GM23338 (cell line): ENCODE measurements around the gene FXN. TPM values are rescaled to one million over a fixed set of nuclear protein-coding genes. Genes with fewer than 3 reads are reported as not detected.

Experiments
- ATAC-seq: fragments of 200-7000 bp; cut with Tn5 transposase; 3 replicates; pipeline ENCODE4 v1.9.1; 2020
- DNase-seq: peaks from one replicate; pipeline ENCODE4 v3.0.0-alpha.2; 2015; ENCODE audit warnings: low spot score
- H2AFZ ChIP-seq: fragments of 200-600 bp; sonication (generic); 2 replicates; pipeline ENCODE4 v1.8.0; 2016; ENCODE audit warnings: antibody characterized with exemption, mild to moderate bottlenecking, moderate library complexity
- H3F3A ChIP-seq: fragments of 200-600 bp; sonication (generic); replicated peaks from 2 replicates; pipeline ENCODE4 v1.8.0; 2017; ENCODE audit warnings: antibody characterized with exemption, mixed run types, low read depth
- H3K27ac ChIP-seq: fragments of 200-600 bp; sonication (generic); 2 replicates; pipeline ENCODE4 v1.6.1; 2016; ENCODE audit warnings: low read depth
- H3K27me3 ChIP-seq: fragments of 200-600 bp; sonication (generic); 2 replicates; pipeline ENCODE4 v1.8.0; 2016; ENCODE audit warnings: mild to moderate bottlenecking, mixed run types, moderate library complexity; ENCODE audit not compliant: insufficient read depth
- H3K36me3 ChIP-seq: fragments of 200-600 bp; sonication (generic); 2 replicates; pipeline ENCODE4 v1.8.0; 2016; ENCODE audit warnings: mild to moderate bottlenecking; ENCODE audit not compliant: insufficient read depth
- H3K4me1 ChIP-seq: fragments of 200-600 bp; sonication (generic); 2 replicates; pipeline ENCODE4 v1.8.0; 2016; ENCODE audit warnings: mild to moderate bottlenecking, moderate library complexity; ENCODE audit not compliant: insufficient read depth
- H3K4me2 ChIP-seq: fragments of 200-600 bp; sonication (generic); 2 replicates; pipeline ENCODE4 v1.7.1; 2017; ENCODE audit warnings: mixed run types
- H3K4me3 ChIP-seq: fragments of 200-600 bp; sonication (generic); 2 replicates; pipeline ENCODE4 v1.6.1; 2016; ENCODE audit warnings: mixed run types
- H3K79me2 ChIP-seq: fragments of 200-600 bp; sonication (generic); replicated peaks from 2 replicates; pipeline ENCODE4 v1.8.0; 2017; ENCODE audit warnings: mild to moderate bottlenecking; ENCODE audit not compliant: insufficient read depth
- H3K9me2 ChIP-seq: fragments of 200-600 bp; sonication (generic); 2 replicates; pipeline ENCODE4 v1.8.0; 2017; ENCODE audit not compliant: insufficient read depth
- H4K20me1 ChIP-seq: fragments of 200-600 bp; sonication (generic); replicated peaks from 2 replicates; pipeline ENCODE4 v1.8.0; 2017; ENCODE audit warnings: mild to moderate bottlenecking; ENCODE audit not compliant: insufficient read depth
- H3K27ac Mint-ChIP-seq: 2 replicates; pipeline ENCODE4 v1.8.0; 2020; ENCODE audit warnings: inconsistent platforms, mild to moderate bottlenecking, moderate library complexity, mixed read lengths
- H3K27me3 Mint-ChIP-seq: 3 replicates; pipeline ENCODE4 v1.8.0; 2022; ENCODE audit warnings: low read depth, mild to moderate bottlenecking, moderate library complexity, mixed read lengths, inconsistent platforms; ENCODE audit not compliant: insufficient read depth, poor library complexity
- H3K36me3 Mint-ChIP-seq: 3 replicates; pipeline ENCODE4 v1.8.0; 2021; ENCODE audit warnings: low read depth, mild to moderate bottlenecking, inconsistent platforms, moderate library complexity, mixed read lengths
- H3K4me1 Mint-ChIP-seq: 3 replicates; pipeline ENCODE4 v1.8.0; 2020; ENCODE audit warnings: mild to moderate bottlenecking, inconsistent platforms, mixed read lengths
- H3K4me3 Mint-ChIP-seq: 3 replicates; pipeline ENCODE4 v1.8.0; 2021; ENCODE audit warnings: moderate library complexity, mild to moderate bottlenecking, inconsistent platforms, mixed read lengths
- H3K9me3 Mint-ChIP-seq: 3 replicates; pipeline ENCODE4 v1.8.0; 2020; ENCODE audit warnings: moderate library complexity, mild to moderate bottlenecking, inconsistent platforms, mixed read lengths
- CREB1 ChIP-seq: fragments of 250-450 bp; sonication (Bioruptor Pico); IDR thresholded peaks from 2 replicates; pipeline ENCODE4 v1.5.0; 2020; ENCODE audit warnings: low read depth, mild to moderate bottlenecking, moderate library complexity
- EZH2 ChIP-seq: fragments of 200-600 bp; sonication (generic); IDR thresholded peaks from one replicate; pipeline ENCODE4 v1.8.0; 2017; ENCODE audit warnings: antibody characterized with exemption, mild to moderate bottlenecking, low read depth; ENCODE audit not compliant: unreplicated experiment
- EZH2phosphoT487 ChIP-seq: fragments of 200-600 bp; sonication (generic); IDR thresholded peaks from one replicate; pipeline ENCODE4 v1.8.1; 2018; ENCODE audit warnings: antibody characterized with exemption; ENCODE audit not compliant: unreplicated experiment
- JUNB ChIP-seq: IDR thresholded peaks from one replicate; pipeline ENCODE4 v1.6.1; 2016; ENCODE audit warnings: antibody characterized with exemption; ENCODE audit not compliant: unreplicated experiment
- NANOG ChIP-seq: IDR thresholded peaks from 2 replicates; pipeline ENCODE4 v1.6.1; 2016; ENCODE audit warnings: antibody characterized with exemption, borderline replicate concordance
- POLR2AphosphoS5 ChIP-seq: IDR thresholded peaks from 2 replicates; pipeline ENCODE4 v1.6.1; 2016; ENCODE audit warnings: antibody characterized with exemption, low read depth
- STAT1 ChIP-seq: IDR thresholded peaks from one replicate; pipeline ENCODE4 v1.6.1; 2016; ENCODE audit warnings: antibody characterized with exemption; ENCODE audit not compliant: unreplicated experiment
- ZNF114 ChIP-seq: fragments of 250-450 bp; sonication (Bioruptor Pico); IDR thresholded peaks from 2 replicates; pipeline ENCODE4 v1.5.0; 2020; ENCODE audit warnings: mild to moderate bottlenecking, moderate library complexity
- ZNF331 ChIP-seq: fragments of 250-450 bp; sonication (Bioruptor Pico); IDR thresholded peaks from 2 replicates; pipeline ENCODE4 v1.5.0; 2020; ENCODE audit warnings: low read depth, mild to moderate bottlenecking, moderate library complexity
- polyA plus RNA-seq: library from polyadenylated mRNA; unstranded; fragments of >200 nt; fragmentation: Nextera tagmentation; extraction: Ambion mirVana; gene quantifications from 2 replicates; pipeline ENCODE4 v1.2.1, GENCODE V29; 2016
- total RNA-seq: library from RNA; depleted of rRNA; stranded (reverse); fragments of >200 nt; shearing (Covaris generic); gene quantifications from 2 replicates; pipeline ENCODE4 v1.2.3, GENCODE V29; 2014
- TF ChIP-seq, protein P1 (sequence below): fragments of 250-450 bp; sonication (Bioruptor Pico); IDR thresholded peaks from 2 replicates; pipeline ENCODE4 v1.5.0; 2020; ENCODE audit warnings: mild to moderate bottlenecking, moderate library complexity
- TF ChIP-seq, protein P2 (sequence below): IDR thresholded peaks from 2 replicates; pipeline ENCODE4 v1.6.1; 2016; ENCODE audit warnings: antibody characterized with exemption
- TF ChIP-seq, protein P3 (sequence below): IDR thresholded peaks from one replicate; pipeline ENCODE4 v1.6.1; 2018; ENCODE audit warnings: antibody characterized with exemption; ENCODE audit not compliant: unreplicated experiment
- TF ChIP-seq, protein P4 (sequence below), 2 experiments: fragments of 200-600 bp in 1 of 2; sonication (generic) in 1 of 2; conservative IDR thresholded peaks; 2 replicates each; pipeline versions ENCODE4 v1.5.1 to v1.6.1; 2016 to 2017; ENCODE audit warnings: antibody characterized with exemption in 2 of 2, low read depth in 2 of 2, mild to moderate bottlenecking in 2 of 2, moderate library complexity in 1 of 2

Gene FXN
- total and polyA plus RNA-seq, 2 experiments from 2014 or later = 26.1 to 66.4 TPM

DNA sequence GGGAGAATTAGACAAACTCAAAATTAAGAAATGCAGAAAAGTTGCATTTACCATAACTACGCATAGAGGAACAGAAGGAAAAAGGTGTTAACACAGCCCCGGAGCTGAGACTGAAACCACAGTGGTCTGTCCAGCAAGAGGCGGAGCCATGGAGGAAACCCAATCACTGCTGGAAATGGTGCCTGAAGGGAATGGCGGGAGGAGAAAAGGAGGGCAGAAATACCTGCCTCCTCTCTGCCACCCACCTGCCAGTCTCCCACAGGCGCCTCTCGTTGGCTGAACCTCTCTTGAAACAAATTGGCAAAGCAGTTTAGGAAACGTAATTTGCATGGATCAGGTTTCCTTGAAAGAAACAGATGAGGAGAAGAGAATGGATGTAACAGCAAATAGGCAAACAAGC, 11.9 kb upstream of the FXN start:
- H3K4me1 ChIP-seq = peaks cover 10% of the 10 kb centered on the region
- TF ChIP-seq ZNF331 (CRISPR knock-in tag) (no peak), EZH2 (no peak), ZNF114 (no peak), CREB1 (CRISPR knock-in tag) (no peak), NANOG (no peak), STAT1 (no peak), JUNB (no peak), POLR2AphosphoS5 (no peak), EZH2phosphoT487 (no peak)
- TF ChIP-seq, protein P1, sequence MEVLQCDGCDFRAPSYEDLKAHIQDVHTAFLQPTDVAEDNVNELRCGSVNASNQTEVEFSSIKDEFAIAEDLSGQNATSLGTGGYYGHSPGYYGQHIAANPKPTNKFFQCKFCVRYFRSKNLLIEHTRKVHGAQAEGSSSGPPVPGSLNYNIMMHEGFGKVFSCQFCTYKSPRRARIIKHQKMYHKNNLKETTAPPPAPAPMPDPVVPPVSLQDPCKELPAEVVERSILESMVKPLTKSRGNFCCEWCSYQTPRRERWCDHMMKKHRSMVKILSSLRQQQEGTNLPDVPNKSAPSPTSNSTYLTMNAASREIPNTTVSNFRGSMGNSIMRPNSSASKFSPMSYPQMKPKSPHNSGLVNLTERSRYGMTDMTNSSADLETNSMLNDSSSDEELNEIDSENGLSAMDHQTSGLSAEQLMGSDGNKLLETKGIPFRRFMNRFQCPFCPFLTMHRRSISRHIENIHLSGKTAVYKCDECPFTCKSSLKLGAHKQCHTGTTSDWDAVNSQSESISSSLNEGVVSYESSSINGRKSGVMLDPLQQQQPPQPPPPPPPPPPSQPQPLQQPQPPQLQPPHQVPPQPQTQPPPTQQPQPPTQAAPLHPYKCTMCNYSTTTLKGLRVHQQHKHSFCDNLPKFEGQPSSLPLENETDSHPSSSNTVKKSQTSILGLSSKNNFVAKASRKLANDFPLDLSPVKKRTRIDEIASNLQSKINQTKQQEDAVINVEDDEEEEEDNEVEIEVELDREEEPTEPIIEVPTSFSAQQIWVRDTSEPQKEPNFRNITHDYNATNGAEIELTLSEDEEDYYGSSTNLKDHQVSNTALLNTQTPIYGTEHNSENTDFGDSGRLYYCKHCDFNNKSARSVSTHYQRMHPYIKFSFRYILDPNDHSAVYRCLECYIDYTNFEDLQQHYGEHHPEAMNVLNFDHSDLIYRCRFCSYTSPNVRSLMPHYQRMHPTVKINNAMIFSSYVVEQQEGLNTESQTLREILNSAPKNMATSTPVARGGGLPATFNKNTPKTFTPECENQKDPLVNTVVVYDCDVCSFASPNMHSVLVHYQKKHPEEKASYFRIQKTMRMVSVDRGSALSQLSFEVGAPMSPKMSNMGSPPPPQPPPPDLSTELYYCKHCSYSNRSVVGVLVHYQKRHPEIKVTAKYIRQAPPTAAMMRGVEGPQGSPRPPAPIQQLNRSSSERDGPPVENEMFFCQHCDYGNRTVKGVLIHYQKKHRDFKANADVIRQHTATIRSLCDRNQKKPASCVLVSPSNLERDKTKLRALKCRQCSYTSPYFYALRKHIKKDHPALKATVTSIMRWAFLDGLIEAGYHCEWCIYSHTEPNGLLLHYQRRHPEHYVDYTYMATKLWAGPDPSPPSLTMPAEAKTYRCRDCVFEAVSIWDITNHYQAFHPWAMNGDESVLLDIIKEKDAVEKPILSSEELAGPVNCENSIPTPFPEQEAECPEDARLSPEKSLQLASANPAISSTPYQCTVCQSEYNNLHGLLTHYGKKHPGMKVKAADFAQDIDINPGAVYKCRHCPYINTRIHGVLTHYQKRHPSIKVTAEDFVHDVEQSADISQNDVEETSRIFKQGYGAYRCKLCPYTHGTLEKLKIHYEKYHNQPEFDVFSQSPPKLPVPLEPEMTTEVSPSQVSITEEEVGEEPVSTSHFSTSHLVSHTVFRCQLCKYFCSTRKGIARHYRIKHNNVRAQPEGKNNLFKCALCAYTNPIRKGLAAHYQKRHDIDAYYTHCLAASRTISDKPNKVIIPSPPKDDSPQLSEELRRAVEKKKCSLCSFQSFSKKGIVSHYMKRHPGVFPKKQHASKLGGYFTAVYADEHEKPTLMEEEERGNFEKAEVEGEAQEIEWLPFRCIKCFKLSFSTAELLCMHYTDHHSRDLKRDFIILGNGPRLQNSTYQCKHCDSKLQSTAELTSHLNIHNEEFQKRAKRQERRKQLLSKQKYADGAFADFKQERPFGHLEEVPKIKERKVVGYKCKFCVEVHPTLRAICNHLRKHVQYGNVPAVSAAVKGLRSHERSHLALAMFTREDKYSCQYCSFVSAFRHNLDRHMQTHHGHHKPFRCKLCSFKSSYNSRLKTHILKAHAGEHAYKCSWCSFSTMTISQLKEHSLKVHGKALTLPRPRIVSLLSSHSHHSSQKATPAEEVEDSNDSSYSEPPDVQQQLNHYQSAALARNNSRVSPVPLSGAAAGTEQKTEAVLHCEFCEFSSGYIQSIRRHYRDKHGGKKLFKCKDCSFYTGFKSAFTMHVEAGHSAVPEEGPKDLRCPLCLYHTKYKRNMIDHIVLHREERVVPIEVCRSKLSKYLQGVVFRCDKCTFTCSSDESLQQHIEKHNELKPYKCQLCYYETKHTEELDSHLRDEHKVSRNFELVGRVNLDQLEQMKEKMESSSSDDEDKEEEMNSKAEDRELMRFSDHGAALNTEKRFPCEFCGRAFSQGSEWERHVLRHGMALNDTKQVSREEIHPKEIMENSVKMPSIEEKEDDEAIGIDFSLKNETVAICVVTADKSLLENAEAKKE = no peak
- TF ChIP-seq, protein P2, sequence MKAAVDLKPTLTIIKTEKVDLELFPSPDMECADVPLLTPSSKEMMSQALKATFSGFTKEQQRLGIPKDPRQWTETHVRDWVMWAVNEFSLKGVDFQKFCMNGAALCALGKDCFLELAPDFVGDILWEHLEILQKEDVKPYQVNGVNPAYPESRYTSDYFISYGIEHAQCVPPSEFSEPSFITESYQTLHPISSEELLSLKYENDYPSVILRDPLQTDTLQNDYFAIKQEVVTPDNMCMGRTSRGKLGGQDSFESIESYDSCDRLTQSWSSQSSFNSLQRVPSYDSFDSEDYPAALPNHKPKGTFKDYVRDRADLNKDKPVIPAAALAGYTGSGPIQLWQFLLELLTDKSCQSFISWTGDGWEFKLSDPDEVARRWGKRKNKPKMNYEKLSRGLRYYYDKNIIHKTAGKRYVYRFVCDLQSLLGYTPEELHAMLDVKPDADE = no peak
- TF ChIP-seq, protein P3, sequence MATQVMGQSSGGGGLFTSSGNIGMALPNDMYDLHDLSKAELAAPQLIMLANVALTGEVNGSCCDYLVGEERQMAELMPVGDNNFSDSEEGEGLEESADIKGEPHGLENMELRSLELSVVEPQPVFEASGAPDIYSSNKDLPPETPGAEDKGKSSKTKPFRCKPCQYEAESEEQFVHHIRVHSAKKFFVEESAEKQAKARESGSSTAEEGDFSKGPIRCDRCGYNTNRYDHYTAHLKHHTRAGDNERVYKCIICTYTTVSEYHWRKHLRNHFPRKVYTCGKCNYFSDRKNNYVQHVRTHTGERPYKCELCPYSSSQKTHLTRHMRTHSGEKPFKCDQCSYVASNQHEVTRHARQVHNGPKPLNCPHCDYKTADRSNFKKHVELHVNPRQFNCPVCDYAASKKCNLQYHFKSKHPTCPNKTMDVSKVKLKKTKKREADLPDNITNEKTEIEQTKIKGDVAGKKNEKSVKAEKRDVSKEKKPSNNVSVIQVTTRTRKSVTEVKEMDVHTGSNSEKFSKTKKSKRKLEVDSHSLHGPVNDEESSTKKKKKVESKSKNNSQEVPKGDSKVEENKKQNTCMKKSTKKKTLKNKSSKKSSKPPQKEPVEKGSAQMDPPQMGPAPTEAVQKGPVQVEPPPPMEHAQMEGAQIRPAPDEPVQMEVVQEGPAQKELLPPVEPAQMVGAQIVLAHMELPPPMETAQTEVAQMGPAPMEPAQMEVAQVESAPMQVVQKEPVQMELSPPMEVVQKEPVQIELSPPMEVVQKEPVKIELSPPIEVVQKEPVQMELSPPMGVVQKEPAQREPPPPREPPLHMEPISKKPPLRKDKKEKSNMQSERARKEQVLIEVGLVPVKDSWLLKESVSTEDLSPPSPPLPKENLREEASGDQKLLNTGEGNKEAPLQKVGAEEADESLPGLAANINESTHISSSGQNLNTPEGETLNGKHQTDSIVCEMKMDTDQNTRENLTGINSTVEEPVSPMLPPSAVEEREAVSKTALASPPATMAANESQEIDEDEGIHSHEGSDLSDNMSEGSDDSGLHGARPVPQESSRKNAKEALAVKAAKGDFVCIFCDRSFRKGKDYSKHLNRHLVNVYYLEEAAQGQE = no peak
- TF ChIP-seq, protein P4, sequence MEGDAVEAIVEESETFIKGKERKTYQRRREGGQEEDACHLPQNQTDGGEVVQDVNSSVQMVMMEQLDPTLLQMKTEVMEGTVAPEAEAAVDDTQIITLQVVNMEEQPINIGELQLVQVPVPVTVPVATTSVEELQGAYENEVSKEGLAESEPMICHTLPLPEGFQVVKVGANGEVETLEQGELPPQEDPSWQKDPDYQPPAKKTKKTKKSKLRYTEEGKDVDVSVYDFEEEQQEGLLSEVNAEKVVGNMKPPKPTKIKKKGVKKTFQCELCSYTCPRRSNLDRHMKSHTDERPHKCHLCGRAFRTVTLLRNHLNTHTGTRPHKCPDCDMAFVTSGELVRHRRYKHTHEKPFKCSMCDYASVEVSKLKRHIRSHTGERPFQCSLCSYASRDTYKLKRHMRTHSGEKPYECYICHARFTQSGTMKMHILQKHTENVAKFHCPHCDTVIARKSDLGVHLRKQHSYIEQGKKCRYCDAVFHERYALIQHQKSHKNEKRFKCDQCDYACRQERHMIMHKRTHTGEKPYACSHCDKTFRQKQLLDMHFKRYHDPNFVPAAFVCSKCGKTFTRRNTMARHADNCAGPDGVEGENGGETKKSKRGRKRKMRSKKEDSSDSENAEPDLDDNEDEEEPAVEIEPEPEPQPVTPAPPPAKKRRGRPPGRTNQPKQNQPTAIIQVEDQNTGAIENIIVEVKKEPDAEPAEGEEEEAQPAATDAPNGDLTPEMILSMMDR (conservative IDR thresholded peaks at IDR 0.05; ENCODE audit: low read depth in 2 of 2) = no peak
- no peaks in the 10 kb centered on the region for H3K36me3 ChIP-seq
- Mint-ChIP-seq H3K27me3 (peaks cover 3% of the 10 kb centered on the region), H3K36me3 (no peaks in the 10 kb centered on the region), H3K9me3 (no peaks in the 10 kb centered on the region; the same call in 2 of the 3 replicates), H3K4me3 (no peak overlapping the region), H3K27ac (no peak overlapping the region), H3K4me1 (peaks cover 22% of the 10 kb centered on the region)
- no peak overlapping the region for H3K4me3 ChIP-seq
- 0 out of 2 replicates have a peak, but pooled peaks cover 4% of the 10 kb centered on the region for H3F3A ChIP-seq
- DNase-seq = peak; percentile 58
- no peaks in the 10 kb centered on the region; the same call in 1 of the 2 replicates for H3K9me2 ChIP-seq
- no peaks in the 10 kb centered on the region for H4K20me1 ChIP-seq
- H3K27me3 ChIP-seq = no peaks in the 10 kb centered on the region
- H3K79me2 ChIP-seq = no peaks in the 10 kb centered on the region
- peak; percentile 77 for ATAC-seq
- no peak overlapping the region for H3K4me2 ChIP-seq
- H3K27ac ChIP-seq = no peak overlapping the region
- H2AFZ ChIP-seq = peak overlapping the region; percentile 1
